RKO (cell line): ENCODE results near the gene PPTC7.
"Not testable (repeated sequence)": the region's sequence is repeated elsewhere in the genome, so short reads cannot be mapped to it uniquely, and the experiment has no call there.

Experiments used
- DNase-seq: peaks from one replicate; pipeline ENCODE4 v3.0.0-alpha.2; 2016; ENCODE audit warnings: low spot score

Gene PPTC7

GRCh38 chr12:110536834-110537604 lies 46.1 kb downstream of the PPTC7 start:
- no peak for DNase-seq

DNA sequence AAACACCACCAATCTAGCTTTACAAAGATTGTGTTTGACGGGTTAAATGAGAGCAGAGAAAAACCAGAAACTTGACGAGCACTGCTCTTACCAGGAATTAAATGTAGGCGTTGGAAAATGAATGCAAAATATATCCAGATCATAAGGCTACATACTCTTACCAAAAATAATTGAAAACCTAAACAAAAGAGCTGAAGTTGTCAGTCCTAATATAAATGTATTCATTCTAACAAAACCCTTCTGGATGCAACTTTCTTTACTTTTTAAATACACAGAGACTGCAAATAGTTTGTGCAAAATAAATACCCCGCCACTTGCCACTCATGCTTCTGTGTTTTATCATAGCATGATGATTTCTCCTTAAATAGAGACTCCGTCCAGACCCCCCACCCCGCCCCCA lies 48.3 kb downstream of the PPTC7 start:
- DNase-seq, result no peak

- DNase-seq, result no peak
Measured at GRCh38 chr12:110533607-110534006, 49.5 kb downstream of the PPTC7 start.

DNA sequence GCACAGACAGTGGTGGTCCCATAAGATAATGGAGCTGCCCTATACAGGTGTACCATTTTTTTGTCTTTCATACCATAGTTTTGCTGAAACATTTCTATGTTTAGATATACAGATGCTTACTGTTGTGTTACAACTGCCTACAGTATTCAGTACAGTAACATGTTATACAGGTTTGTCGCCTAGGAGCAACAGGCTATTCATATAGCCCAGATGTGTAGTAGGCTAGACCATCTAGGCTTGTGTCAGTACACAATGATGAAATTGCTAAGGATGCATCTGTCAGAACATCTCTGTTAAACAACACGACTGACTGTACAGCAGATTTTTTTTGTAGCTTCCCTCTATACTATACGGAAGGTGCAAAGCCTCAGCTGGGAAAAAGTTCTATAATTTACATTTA lies 50.5 kb downstream of the PPTC7 start:
- no peak for DNase-seq

DNA sequence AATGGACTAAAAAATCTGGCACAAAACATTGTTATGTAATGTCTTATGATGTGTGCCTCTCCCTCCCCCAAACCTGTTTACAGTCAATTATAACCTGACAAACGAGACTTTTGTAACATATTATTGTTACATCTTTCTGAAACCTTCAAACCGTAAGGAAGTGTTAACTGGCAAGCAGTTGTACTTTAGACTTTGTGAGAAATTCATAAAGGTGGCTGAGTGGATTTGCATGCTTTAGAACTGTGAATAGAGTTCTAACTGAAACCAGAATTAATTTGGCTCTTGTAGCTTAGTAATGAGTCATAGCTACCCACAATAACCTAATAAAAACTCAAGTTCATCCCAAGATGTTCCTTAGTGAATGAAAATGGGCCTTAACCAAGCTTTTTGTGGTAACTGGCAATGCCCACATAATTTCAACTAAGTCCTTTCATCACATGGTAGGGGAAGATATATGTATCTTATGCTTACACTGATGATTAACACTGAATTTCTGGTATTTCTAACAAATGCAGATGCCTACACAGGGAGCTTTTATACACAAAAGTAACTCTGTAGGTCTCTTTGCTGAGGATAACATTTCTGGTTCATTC lies 51.3 kb downstream of the PPTC7 start:
- DNase-seq, result no peak

- no peak for DNase-seq
Measured at GRCh38 chr12:110530511-110530910, 52.6 kb downstream of the PPTC7 start.

GRCh38 chr12:110528277-110528839 lies 54.8 kb downstream of the PPTC7 start:
- DNase-seq, result no peak

DNA sequence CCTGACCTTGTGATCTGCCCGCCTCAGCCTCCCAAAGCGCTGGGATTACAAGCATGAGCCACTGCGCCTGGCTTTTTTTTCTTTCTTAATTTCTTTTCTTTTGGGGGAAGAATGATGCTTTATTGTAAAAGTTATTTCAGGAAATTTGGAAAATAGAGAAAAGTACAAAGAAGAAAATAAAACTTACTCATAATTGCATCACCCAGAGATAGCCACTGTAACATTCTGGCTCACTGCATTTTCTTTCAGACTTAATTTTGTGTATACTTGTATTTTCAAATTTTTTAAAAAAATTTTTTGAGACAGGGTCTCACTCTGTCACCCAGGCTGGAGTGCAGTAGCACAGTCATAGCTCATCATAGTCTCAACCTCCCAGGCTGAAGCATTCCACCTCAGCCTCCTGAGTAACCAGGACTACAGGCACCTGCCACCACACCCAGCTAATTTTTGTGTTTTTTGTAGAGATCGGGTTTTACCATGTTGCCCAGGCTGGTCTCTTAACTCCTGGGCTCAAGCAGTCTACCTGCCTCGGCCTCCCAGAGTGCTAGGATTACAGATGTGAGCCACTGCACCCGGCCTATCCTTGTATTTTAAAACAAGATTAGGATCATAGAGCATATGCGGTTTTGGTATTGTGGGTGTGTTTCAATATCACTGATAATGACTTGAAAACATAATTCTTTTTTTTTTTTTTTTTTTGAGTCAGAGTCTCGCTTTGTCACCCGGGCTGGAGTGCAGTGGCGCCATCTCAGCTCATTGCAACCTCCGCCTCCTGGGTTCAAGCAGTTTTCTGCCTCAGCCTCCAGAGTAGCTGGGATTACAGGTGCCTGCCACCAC lies 62.0 kb downstream of the PPTC7 start:
- not testable (repeated sequence) for DNase-seq

DNA sequence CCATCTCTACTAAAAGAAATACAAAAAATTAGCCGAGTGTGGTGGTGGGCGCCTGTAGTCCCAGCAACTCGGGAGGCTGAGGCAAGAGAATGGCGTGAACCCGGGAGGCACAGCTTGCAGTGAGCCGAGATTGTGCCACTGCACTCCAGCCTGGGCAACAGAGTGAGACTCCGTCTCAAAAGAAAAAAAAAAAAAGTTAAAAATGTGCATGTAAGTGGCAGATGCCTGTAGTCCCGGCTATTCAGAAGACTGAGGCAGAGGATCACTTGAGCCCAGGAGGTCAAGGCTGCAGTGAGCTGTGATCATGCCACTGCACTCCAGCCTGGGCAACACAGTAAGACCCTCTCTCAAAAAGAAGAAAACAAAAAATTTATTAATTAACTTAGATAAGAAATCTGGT lies 65.1 kb downstream of the PPTC7 start:
- not testable (repeated sequence) for DNase-seq

DNA sequence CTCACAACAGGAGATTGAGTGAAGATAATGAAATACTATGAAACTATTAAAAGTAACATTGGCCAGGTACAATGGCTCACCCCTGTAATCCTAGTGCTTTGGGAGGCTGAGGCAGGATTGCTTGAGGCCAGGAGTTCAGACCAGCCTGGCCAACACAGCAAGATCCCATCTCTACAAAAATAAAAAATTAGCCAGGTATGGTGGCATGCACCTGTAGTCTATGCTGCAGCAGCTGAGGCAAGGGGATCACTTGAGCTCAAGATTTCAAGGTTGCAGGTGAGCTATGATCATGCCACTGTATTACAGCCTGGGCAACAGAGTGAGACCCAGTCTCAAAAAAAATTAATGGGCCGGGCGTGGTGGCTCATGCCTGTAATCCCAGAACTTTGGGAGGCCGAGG lies 66.1 kb downstream of the PPTC7 start:
- DNase-seq, result no peak

DNA sequence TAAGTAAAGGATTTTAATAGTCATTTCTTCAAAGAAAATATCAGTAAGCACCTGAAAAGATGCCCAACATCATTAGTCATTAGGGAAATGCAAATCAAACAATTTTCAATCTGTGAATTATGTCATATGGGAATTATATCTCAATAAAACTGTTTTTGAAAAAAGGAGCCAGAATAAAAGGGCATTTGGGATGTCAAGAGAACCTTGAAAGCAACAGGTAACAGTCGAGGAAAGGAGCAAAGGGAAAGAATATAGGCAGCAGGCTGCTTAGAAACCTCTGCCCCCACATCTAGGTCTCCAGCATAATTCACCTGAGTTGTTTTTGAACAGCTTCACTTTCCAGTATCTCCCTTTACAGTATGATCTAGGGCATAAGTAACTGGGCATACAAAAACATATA lies 68.8 kb downstream of the PPTC7 start:
- DNase-seq, result no peak

DNA sequence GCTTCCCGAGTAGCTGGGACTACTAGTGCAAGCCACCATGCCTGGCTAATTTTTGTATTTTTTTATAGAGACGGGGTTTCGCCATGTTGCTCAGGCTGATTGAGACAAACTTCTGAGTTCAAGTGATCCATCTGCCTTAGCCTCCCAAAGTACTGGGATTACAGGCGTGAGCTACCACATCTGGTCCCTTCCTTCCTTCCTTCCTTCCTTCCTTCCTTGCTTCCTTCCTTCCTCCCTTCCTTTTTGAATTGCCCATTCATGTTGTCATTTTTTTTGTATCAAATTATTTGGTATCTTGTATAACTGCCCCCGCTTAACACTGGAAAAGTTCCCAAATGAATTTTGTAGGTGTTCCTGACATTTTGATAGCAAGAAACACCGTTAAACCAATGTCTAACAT lies 69.3 kb downstream of the PPTC7 start:
- DNase-seq, result no peak

- DNase-seq, result no peak
Measured at GRCh38 chr12:110508071-110508586, 75.0 kb downstream of the PPTC7 start.

DNA sequence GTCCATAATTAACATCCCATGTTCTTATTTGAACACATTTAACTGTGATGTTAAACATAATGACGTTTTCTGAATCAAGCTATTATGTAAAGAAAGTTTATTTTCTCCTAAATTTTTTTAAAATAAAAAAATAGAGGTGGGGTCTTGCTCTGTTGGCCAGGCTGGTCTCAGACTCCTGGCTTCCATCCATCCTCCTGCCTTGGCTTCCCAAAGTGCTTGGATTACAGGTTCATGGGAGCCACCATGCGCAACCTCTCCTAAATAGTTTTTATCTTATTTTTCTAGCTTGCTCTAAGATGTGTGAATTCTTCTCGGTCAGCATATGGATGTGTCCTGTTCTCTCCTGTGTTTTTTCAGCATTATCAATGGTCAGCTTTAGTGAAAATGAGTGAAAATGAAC lies 77.8 kb downstream of the PPTC7 start:
- no peak for DNase-seq

DNA sequence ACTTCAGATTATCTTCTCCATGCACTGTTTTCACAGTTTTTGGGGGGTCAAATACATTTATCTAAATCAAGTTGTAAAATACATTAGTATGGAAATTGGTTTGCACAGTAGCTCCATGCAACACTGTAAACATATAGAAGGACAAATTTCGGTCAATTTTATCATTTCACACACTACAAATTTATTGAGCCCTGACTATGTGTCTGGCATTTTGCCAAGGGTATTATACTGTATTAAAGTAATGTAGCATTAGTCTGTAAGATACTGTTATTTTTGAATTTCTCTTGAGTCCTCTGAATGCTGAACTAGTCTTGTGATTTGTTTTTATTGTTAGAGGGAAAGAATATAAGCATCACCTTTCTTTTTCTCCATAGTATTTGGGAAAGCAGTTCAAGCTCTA lies 79.7 kb downstream of the PPTC7 start:
- no peak for DNase-seq

- DNase-seq, result peak; percentile 99
Measured at GRCh38 chr12:110501752-110502738, 81.1 kb downstream of the PPTC7 start, which contains the start of the genes RAD9B and VPS29. TSS of gene RAD9B (plus strand) at chr12:110502331. CDS start at chr12:110502338, 7 bp downstream. TSS of gene VPS29 (minus strand) at chr12:110502111. CDS start at chr12:110502051, 60 bp downstream.

DNA sequence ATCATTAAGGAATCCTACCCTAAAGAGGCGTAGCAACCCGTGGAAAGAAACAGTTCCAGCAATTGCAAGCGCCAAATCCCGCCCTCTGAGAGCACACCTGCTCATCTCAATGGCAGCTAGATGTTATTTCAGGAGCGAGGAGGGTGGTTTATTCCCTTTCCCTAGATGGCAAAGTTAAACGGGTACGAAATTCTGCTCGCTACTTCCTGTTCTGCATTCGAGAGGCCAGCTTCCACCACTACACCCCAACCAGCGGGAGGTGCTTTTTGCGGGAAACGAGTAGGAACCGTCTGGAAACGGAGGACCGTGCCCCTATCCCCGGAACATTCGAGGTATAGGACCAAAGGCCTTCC lies 81.7 kb downstream of the PPTC7 start:
- DNase-seq, result peak; percentile 87

DNA sequence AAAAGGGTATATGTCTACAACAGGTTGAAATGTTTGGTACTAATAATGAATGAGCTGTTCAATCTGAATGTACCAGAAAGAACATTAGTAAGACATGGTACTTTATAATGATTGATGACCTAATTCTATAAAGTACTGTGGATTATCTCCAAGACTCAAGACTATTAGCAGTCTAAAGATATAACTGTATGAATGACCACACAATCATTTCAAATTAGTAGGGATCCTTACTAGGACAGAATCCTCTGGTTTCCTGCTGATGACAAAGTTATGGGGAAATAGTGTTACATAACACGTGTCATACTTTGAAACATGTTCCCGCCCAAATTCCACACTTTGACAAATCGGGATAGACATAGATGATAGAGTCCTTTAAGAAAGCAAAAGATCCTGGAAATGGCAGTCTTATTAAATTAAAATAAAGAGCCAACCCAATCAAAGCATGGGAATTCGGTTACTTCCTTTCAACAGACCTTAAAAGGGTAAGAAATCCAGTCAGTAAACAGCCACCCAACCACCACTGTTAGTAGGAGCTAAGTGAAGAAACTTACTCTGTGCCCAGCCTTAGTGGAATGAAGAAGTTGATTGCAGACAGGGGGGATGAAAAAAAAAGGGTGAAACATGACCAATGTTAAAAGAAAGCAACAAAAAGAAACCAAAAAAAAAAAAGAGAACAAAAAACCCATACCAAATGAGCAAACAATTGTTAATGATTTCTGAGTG lies 84.0 kb downstream of the PPTC7 start:
- DNase-seq, result peak; percentile 87
